HAP-1 (cell line): ENCODE results near the gene MAGI2.

Source experiments
- DNase-seq, 2 experiments: peaks; one replicate each; pipeline ENCODE4 v3.0.0-alpha.2; 2016 to 2020; ENCODE audit warnings: low spot score in 2 of 2
- H3K27me3 ChIP-seq: fragments of 250-450 bp; sonication (Bioruptor Pico); 2 replicates; pipeline ENCODE4 v1.5.1; 2020; ENCODE audit warnings: low read depth, mild to moderate bottlenecking, moderate library complexity
- H3K36me3 ChIP-seq: fragments of 250-450 bp; sonication (Bioruptor Pico); replicated peaks from 2 replicates; pipeline ENCODE4 v1.5.1; 2020; ENCODE audit warnings: mild to moderate bottlenecking
- H3K4me1 ChIP-seq: fragments of 250-450 bp; sonication (Bioruptor Pico); 2 replicates; pipeline ENCODE4 v1.5.1; 2020; ENCODE audit warnings: mild to moderate bottlenecking
- H3K4me3 ChIP-seq: fragments of 250-450 bp; sonication (Bioruptor Pico); 2 replicates; pipeline ENCODE4 v1.5.1; 2020; ENCODE audit warnings: mild to moderate bottlenecking, moderate library complexity
- H3K9me3 ChIP-seq: fragments of 250-450 bp; sonication (Bioruptor Pico); 2 replicates; pipeline ENCODE4 v1.5.1; 2020; ENCODE audit warnings: mild to moderate bottlenecking, moderate library complexity
- in situ Hi-C: fragments of 300-500 bp; cut with MboI; formaldehyde crosslinking; loops from 3 replicates; pipeline ENCODE4 v1.14.3; 2020; ENCODE audit warnings: low sequenced_read_pairs, inconsistent platforms, mixed read lengths

The MAGI2 gene

DNA sequence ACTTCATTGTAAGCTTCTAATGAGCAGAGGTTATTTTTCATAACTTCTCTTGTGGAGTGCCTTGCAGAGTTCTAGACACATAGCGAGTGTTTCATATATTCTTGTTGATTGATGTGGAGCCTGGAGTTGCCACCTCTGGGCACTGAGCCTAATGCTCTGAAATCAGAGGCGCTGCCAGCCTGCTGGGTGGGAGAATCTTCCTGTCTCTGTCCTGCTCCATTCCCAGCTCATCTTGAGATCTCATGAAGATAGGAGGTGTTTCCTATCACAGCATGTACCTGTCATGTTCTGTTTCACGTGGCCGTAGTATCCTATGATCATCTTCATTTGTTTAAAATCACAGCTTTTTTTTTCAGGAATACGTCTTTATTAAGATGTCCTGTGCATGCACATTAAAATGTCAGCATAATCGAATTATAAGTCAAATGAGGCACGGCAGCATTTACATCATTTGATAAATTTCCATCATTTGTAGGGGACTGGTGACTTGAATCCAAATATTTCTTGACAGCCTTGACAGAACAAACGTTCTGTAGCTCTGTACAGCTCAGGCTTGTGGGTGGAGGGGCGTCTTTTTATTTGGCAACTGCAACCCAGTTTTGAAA is 1261.9 kb downstream of the MAGI2 start:
- Histone ChIP-seq H3K9me3 (no peaks in the 10 kb centered on the region), H3K4me3 (no peak overlapping the region), H3K36me3 (no peaks in the 10 kb centered on the region), H3K4me1 (no peaks in the 10 kb centered on the region), H3K27me3 (no peaks in the 10 kb centered on the region)
- no peak for DNase-seq
- in situ Hi-C loops, result no loop called here

DNA sequence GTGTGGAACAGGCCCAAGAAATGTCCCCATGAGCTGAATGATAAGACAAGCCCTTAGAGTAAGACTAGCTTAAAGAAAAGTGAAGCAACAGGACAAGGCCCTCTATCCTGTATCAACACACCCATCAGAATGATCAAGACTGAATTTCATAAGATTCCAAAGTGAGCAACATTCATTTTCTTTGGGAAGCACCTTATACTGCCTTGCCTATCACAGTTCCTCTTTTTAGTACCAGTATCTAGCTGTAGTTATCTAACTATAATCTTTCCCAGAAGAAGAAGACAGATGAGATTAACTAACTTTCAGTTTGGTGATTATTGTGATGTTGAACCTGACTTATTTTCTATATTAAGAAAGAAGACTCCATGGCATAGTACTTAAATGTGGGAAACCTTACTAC is 1263.7 kb downstream of the MAGI2 start:
- in situ Hi-C loops, result no loop called here
- H3K4me3 ChIP-seq, result no peak overlapping the region
- peaks cover 3% of the 10 kb centered on the region for H3K4me1 ChIP-seq
- no peaks in the 10 kb centered on the region for H3K36me3 ChIP-seq
- H3K27me3 ChIP-seq, result no peaks in the 10 kb centered on the region
- H3K9me3 ChIP-seq, result no peaks in the 10 kb centered on the region
- DNase-seq, result no peak

- Histone ChIP-seq H3K9me3 (no peaks in the 10 kb centered on the region), H3K4me3 (no peak overlapping the region), H3K27me3 (peaks cover under 1% of the 10 kb centered on the region; the same call in 1 of the 2 replicates), H3K4me1 (peaks cover 3% of the 10 kb centered on the region), H3K36me3 (no peaks in the 10 kb centered on the region)
- peak; percentile 30 to 54 for DNase-seq
- in situ Hi-C loops, result no loop called here
These were observed 1268.2 kb downstream of the MAGI2 start for GRCh38 chr7:78185149-78185745.

DNA sequence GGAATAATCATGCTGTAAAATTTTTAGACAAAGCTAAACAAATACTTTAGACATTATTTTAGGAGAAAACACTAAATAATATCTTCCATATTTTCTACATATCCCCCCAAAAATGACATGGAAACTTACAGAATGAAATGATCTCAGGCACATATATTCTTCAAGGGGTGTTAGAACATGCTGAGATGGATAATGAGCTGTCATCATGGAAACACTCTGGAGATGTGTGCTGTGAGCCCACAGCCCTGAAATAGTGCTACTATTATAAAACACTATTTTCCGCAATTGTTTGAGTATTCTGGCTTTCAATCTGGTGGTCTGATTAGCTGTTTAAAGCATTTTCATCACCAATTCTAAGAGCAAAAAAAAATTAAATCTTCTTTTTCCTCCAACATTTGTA is 1269.2 kb downstream of the MAGI2 start:
- DNase-seq, result no peak
- H3K27me3 ChIP-seq, result peaks cover 4% of the 10 kb centered on the region
- in situ Hi-C loops, result no loop called here

DNA sequence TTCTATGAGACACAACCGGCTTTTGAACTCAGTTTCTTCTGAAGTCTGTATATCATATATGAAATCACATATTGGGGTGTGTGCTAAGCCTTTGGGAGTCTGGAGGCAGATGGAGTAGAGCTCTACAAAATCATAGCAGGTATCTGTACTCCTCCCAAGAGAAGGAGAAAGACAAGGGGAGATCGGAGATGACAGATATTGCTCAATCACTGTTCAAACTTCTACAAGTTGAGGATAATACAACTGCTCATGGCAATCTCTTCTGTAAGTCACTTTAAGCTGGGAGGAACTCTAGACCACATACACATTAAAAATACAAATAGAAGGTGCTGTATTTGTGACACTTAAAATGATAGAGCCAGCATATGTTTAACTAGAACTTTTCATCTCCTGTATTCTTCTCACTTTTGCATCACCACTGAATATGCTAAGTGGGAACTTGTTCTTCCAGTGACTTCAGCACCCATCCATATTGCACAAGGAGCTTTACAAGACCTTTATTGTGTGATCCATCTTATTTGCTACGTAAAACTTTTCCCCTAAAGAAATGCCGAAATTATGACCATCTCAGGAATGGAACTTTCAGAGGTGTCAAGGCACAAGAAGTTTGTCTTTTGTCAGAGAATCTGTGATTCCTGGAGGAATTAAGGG is 1273.5 kb downstream of the MAGI2 start:
- Histone ChIP-seq H3K36me3 (no peaks in the 10 kb centered on the region), H3K27me3 (peaks cover 4% of the 10 kb centered on the region), H3K4me3 (no peak overlapping the region), H3K4me1 (no peaks in the 10 kb centered on the region; the same call in 1 of the 2 replicates), H3K9me3 (no peaks in the 10 kb centered on the region)
- in situ Hi-C loops, result no loop called here
- no peak for DNase-seq

More for the DNA sequence above, 1269.2 kb downstream of the MAGI2 start:
- no peaks in the 10 kb centered on the region for H3K9me3 ChIP-seq
- no peaks in the 10 kb centered on the region for H3K36me3 ChIP-seq
- peaks cover 3% of the 10 kb centered on the region for H3K4me1 ChIP-seq
- H3K4me3 ChIP-seq, result no peak overlapping the region

GRCh38 chr7:78179211-78179610 is 1274.3 kb downstream of the MAGI2 start:
- in situ Hi-C loops, result no loop called here
- no peak for DNase-seq

DNA sequence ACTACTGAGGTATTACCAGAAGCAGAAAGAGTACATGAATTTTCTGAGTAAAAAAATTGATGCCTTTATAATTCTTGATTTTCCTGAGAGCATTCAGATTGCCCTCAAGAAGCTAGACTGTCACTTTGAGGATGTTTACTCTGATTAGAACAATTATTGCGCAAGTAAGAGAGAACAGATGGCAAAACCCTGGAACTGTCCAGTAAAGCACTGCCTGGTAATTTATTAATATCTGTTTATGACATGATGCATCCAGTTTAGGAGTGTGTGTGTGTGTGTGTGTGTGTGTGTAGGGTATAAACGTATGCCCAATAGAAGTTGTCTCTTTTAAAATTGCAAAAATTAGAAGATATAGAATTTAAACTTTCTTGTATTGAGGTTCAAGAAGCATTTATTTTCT is 1275.1 kb downstream of the MAGI2 start:
- Histone ChIP-seq H3K9me3 (no peaks in the 10 kb centered on the region), H3K36me3 (no peaks in the 10 kb centered on the region), H3K27me3 (peaks cover 4% of the 10 kb centered on the region), H3K4me3 (no peak overlapping the region), H3K4me1 (no peaks in the 10 kb centered on the region)
- DNase-seq, result no peak
- in situ Hi-C loops, result no loop called here

More at GRCh38 chr7:78179211-78179610, 1274.3 kb downstream of the MAGI2 start:
- H3K4me3 ChIP-seq, result no peak overlapping the region
- no peaks in the 10 kb centered on the region for H3K4me1 ChIP-seq
- no peaks in the 10 kb centered on the region for H3K36me3 ChIP-seq
- no peaks in the 10 kb centered on the region for H3K9me3 ChIP-seq
- peaks cover 4% of the 10 kb centered on the region for H3K27me3 ChIP-seq

- in situ Hi-C loops, result no loop called here
- no peak overlapping the region for H3K4me3 ChIP-seq
- H3K4me1 ChIP-seq, result peaks cover 7% of the 10 kb centered on the region; the same call in 1 of the 2 replicates
- no peak for DNase-seq
- H3K9me3 ChIP-seq, result no peaks in the 10 kb centered on the region
- H3K27me3 ChIP-seq, result peaks cover 4% of the 10 kb centered on the region
- H3K36me3 ChIP-seq, result no peaks in the 10 kb centered on the region
These were observed 1277.3 kb downstream of the MAGI2 start for GRCh38 chr7:78176171-78176570.

GRCh38 chr7:78175330-78176100 is 1278.0 kb downstream of the MAGI2 start:
- in situ Hi-C loops, result no loop called here
- Histone ChIP-seq H3K9me3 (no peaks in the 10 kb centered on the region), H3K36me3 (no peaks in the 10 kb centered on the region), H3K4me1 (peaks cover 7% of the 10 kb centered on the region; the same call in 1 of the 2 replicates), H3K4me3 (no peak overlapping the region), H3K27me3 (peaks cover 4% of the 10 kb centered on the region)
- no peak for DNase-seq

DNA sequence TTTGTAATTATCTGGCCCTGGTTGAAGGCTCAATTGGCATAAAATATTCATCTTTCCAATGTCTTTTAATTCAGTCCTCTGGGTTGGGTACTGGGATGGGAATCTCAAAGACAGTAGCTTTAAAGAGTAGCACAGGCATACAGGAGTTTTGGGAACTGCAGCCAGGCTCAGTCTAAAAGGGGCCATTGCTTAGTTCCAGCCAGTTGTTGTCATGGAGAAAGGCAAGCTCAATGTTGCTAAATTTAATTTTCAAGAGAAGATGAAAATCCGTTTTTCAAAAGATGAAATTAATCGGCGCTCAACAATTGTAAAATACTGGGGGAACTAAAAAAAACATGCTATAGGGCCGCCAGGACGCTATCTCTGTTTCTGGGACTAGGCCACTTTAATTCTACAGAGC is 1279.8 kb downstream of the MAGI2 start:
- peaks cover 7% of the 10 kb centered on the region; the same call in 1 of the 2 replicates for H3K4me1 ChIP-seq
- H3K9me3 ChIP-seq, result no peaks in the 10 kb centered on the region
- no peaks in the 10 kb centered on the region for H3K27me3 ChIP-seq
- no peaks in the 10 kb centered on the region for H3K36me3 ChIP-seq
- in situ Hi-C loops, result no loop called here
- no peak for DNase-seq
- no peak overlapping the region for H3K4me3 ChIP-seq

- Histone ChIP-seq H3K27me3 (no peaks in the 10 kb centered on the region), H3K36me3 (no peaks in the 10 kb centered on the region), H3K4me3 (no peak overlapping the region), H3K9me3 (no peaks in the 10 kb centered on the region), H3K4me1 (peaks cover 7% of the 10 kb centered on the region; the same call in 1 of the 2 replicates)
- no peak for DNase-seq
- in situ Hi-C loops, result no loop called here
These were observed 1280.4 kb downstream of the MAGI2 start for GRCh38 chr7:78172933-78173591.

DNA sequence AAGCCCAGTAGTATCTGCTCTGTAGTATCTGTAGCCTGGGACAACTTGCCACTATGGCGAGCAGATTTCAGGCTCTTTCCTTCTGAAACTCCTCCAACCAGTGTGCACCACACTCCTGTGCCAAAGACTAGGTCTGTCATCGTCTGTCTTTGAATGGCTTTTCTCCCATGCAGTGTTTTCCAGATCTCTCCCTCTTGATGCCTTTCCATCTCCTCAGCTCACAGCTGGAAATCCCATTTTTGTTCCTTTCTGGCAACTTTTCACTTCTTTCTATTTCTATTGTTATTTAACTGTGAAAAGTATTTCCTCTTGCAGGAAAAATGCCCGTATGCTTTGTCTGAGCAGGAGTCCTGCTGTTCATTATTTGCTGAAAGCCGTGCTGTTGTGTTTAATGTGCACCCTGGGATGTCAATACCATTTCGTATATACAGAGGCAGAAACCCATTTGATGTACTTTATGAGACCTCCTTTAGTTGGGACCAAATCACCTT is 1281.2 kb downstream of the MAGI2 start:
- in situ Hi-C loops, result no loop called here
- H3K27me3 ChIP-seq, result no peaks in the 10 kb centered on the region
- peaks cover 7% of the 10 kb centered on the region; the same call in 1 of the 2 replicates for H3K4me1 ChIP-seq
- H3K4me3 ChIP-seq, result no peak overlapping the region
- H3K9me3 ChIP-seq, result no peaks in the 10 kb centered on the region
- H3K36me3 ChIP-seq, result no peaks in the 10 kb centered on the region
- peak in 1 of 2 experiments; percentile 14 for DNase-seq

GRCh38 chr7:78171398-78171797 is 1282.1 kb downstream of the MAGI2 start:
- H3K36me3 ChIP-seq, result no peaks in the 10 kb centered on the region
- no peaks in the 10 kb centered on the region for H3K9me3 ChIP-seq
- peaks cover 7% of the 10 kb centered on the region; the same call in 1 of the 2 replicates for H3K4me1 ChIP-seq
- H3K27me3 ChIP-seq, result no peaks in the 10 kb centered on the region
- no peak overlapping the region for H3K4me3 ChIP-seq
- DNase-seq, result no peak
- in situ Hi-C loops, result no loop called here
